DOHH2 (cell line): Measurements from ENCODE around the gene GAPT.

ENCODE experiments used
- EZH2phosphoT487 ChIP-seq: fragments of 200-600 bp; sonication (generic); IDR thresholded peaks from 2 replicates; pipeline ENCODE4 v1.6.1; 2017; ENCODE audit warnings: borderline replicate concordance, mild to moderate bottlenecking, antibody characterized with exemption, low read length, moderate library complexity, mixed read lengths
- TF ChIP-seq, protein P1 (sequence below): fragments of 200-600 bp; sonication (generic); IDR thresholded peaks from one replicate; pipeline ENCODE4 v1.5.1; 2014; ENCODE audit warnings: antibody characterized with exemption, mild to moderate bottlenecking, low read depth, low read length; ENCODE audit not compliant: poor library complexity, severe bottlenecking

GRCh38 chr5:58454025-58454424 lies 37.2 kb upstream of the GAPT start:
- TF ChIP-seq, protein P1, sequence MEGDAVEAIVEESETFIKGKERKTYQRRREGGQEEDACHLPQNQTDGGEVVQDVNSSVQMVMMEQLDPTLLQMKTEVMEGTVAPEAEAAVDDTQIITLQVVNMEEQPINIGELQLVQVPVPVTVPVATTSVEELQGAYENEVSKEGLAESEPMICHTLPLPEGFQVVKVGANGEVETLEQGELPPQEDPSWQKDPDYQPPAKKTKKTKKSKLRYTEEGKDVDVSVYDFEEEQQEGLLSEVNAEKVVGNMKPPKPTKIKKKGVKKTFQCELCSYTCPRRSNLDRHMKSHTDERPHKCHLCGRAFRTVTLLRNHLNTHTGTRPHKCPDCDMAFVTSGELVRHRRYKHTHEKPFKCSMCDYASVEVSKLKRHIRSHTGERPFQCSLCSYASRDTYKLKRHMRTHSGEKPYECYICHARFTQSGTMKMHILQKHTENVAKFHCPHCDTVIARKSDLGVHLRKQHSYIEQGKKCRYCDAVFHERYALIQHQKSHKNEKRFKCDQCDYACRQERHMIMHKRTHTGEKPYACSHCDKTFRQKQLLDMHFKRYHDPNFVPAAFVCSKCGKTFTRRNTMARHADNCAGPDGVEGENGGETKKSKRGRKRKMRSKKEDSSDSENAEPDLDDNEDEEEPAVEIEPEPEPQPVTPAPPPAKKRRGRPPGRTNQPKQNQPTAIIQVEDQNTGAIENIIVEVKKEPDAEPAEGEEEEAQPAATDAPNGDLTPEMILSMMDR: no peak
- no peak for TF ChIP-seq EZH2phosphoT487
